Thyroid gland (tissue), 4 donors: ENCODE data around the gene CSNK1D. TPM values are rescaled to one million over a fixed set of nuclear protein-coding genes. Genes with fewer than 3 reads are reported as not detected.
"Not testable (repeated sequence)": the region's sequence is repeated elsewhere in the genome, so short reads cannot be mapped to it uniquely, and the experiment has no call there.

Experiments used
- DNase-seq, 2 donors: peaks; one replicate each; pipeline ENCODE4 v3.0.0-alpha.2; 2019
- H3K27ac ChIP-seq, 3 donors: fragments of 200-600 bp; sonication (generic); 1 replicate in 2 of 3; 2 replicates in 1 of 3; pipeline ENCODE4 v1.5.1; 2016 to 2019; ENCODE audit warnings: mild to moderate bottlenecking in 1 of 3, moderate library complexity in 1 of 3
- H3K27me3 ChIP-seq: fragments of 200-600 bp; sonication (generic); one replicate; pipeline ENCODE4 v1.5.1; 2019
- H3K36me3 ChIP-seq, 2 donors: fragments of 200-600 bp; sonication (generic); one replicate each; pipeline ENCODE4 v1.5.1; 2016 to 2019
- H3K4me1 ChIP-seq, 2 donors: fragments of 200-600 bp; sonication (generic); one replicate each; pipeline ENCODE4 v1.5.1; 2017 to 2019
- H3K4me3 ChIP-seq, 3 donors: fragments of 200-600 bp; sonication (generic); replicated peaks in 1 of 3; 1 replicate in 2 of 3; 2 replicates in 1 of 3; pipeline ENCODE4 v1.5.1; 2016; ENCODE audit warnings: mild to moderate bottlenecking in 1 of 3
- H3K9me3 ChIP-seq: fragments of 200-600 bp; sonication (generic); one replicate; pipeline ENCODE4 v1.5.1; 2017
- CTCF ChIP-seq, 6 experiments: fragments of 200-600 bp in 3 of 6; fragments of 450-650 bp in 3 of 6; sonication (generic) in 3 of 6; IDR thresholded peaks; one replicate each; pipeline ENCODE4 v1.5.1; 2016 to 2019; ENCODE audit warnings: antibody characterized with exemption in 6 of 6, mild to moderate bottlenecking in 2 of 6, inconsistent platforms in 1 of 6, moderate library complexity in 1 of 6
- POLR2A ChIP-seq, 2 donors: fragments of 450-650 bp; IDR thresholded peaks; one replicate each; pipeline ENCODE4 v1.6.1; 2017; ENCODE audit warnings: antibody characterized with exemption in 2 of 2, mild to moderate bottlenecking in 2 of 2, moderate library complexity in 1 of 2
- WGBS, 2 donors: methylation state at CpG; one replicate each; pipeline ENCODE4 v1.1.5; 2017; 5-methylcytosine and 5-hydroxymethylcytosine counted together
- intact Hi-C: fragments of 100-400 bp; cut with DNase I; formaldehyde crosslinking; loops from one replicate; pipeline ENCODE4 v1.15.1; 2023
- total RNA-seq, 4 donors: library from RNA; depleted of rRNA; stranded (reverse); fragments of >200 nt; gene quantifications; one replicate each; pipeline ENCODE4 v1.2.3, GENCODE V29; 2016

Gene CSNK1D
- total RNA-seq, 4 donors from 2014 or later = 47.3 to 91.2 (median 88.7) TPM

- H3K4me3 ChIP-seq = no peak overlapping the region
- TF ChIP-seq CTCF (IDR thresholded peaks at IDR 0.05) (no peak), POLR2A (IDR thresholded peaks at IDR 0.05) (no peak)
- H3K4me1 ChIP-seq = peaks cover 48 to 76% of the 10 kb centered on the region in 2 donors
- H3K27me3 ChIP-seq = no peaks in the 10 kb centered on the region
- WGBS, 2 donors = 39 to 48% methylated on average over 11 to 21 of the region's 21 CpGs
- intact Hi-C loops = no loop called here
- H3K9me3 ChIP-seq = no peaks in the 10 kb centered on the region
- peak overlapping the region; percentile 82 to 87 (median 87) for H3K27ac ChIP-seq
- peak; percentile 90 to 97 for DNase-seq
- peaks cover 39 to 42% of the 10 kb centered on the region in 2 donors for H3K36me3 ChIP-seq
Measured at GRCh38 chr17:82267575-82268379, 5.7 kb downstream of the CSNK1D start.

GRCh38 chr17:82266142-82266541 lies 7.4 kb downstream of the CSNK1D start:
- 95 to 96% methylated on average over 10 of the region's 10 CpGs for WGBS, 2 donors
- intact Hi-C loops = no loop called here
- Histone ChIP-seq H3K27ac (peak overlapping the region in 2 of 3 donors; percentile 82 to 87), H3K27me3 (no peaks in the 10 kb centered on the region), H3K4me3 (no peak overlapping the region), H3K4me1 (peaks cover 38 to 64% of the 10 kb centered on the region in 2 donors), H3K9me3 (no peaks in the 10 kb centered on the region), H3K36me3 (peaks cover 43 to 52% of the 10 kb centered on the region in 2 donors)
- DNase-seq = no peak
- TF ChIP-seq CTCF (IDR thresholded peaks at IDR 0.05) (no peak), POLR2A (IDR thresholded peaks at IDR 0.05) (no peak)

GRCh38 chr17:82263641-82264040 lies 9.9 kb downstream of the CSNK1D start:
- H3K27ac ChIP-seq = peak overlapping the region in 2 of 3 donors; percentile 6 to 10
- H3K9me3 ChIP-seq = no peaks in the 10 kb centered on the region
- intact Hi-C loops = no loop called here
- no peak overlapping the region for H3K4me3 ChIP-seq
- no peaks in the 10 kb centered on the region for H3K27me3 ChIP-seq
- TF ChIP-seq POLR2A (IDR thresholded peaks at IDR 0.05) (no peak), CTCF (IDR thresholded peaks at IDR 0.05) (no peak)
- peak in 1 of 2 donors; percentile 31 for DNase-seq
- peaks cover 28 to 39% of the 10 kb centered on the region in 2 donors for H3K4me1 ChIP-seq
- peaks cover 54 to 76% of the 10 kb centered on the region in 2 donors for H3K36me3 ChIP-seq
- WGBS, 2 donors = 71 to 81% methylated on average over 6 to 9 of the region's 9 CpGs

GRCh38 chr17:82262344-82262743 lies 11.2 kb downstream of the CSNK1D start:
- intact Hi-C loops = no loop called here
- Histone ChIP-seq H3K36me3 (peaks cover 54 to 81% of the 10 kb centered on the region in 2 donors), H3K27me3 (no peaks in the 10 kb centered on the region), H3K9me3 (no peaks in the 10 kb centered on the region), H3K27ac (no peak overlapping the region), H3K4me1 (peaks cover 15 to 27% of the 10 kb centered on the region in 2 donors), H3K4me3 (no peak overlapping the region)
- no peak for DNase-seq
- 82 to 83% methylated on average over 4 of the region's 4 CpGs for WGBS, 2 donors
- no peak for TF ChIP-seq CTCF (IDR thresholded peaks at IDR 0.05)
- TF ChIP-seq POLR2A (IDR thresholded peaks at IDR 0.05) = no peak

GRCh38 chr17:82259972-82260961 lies 13.2 kb downstream of the CSNK1D start:
- H3K27me3 ChIP-seq, DNase-seq, H3K9me3 ChIP-seq, intact Hi-C loops, H3K27ac ChIP-seq, H3K4me3 ChIP-seq: not testable (repeated sequence)
- 89 to 93% methylated on average over 8 of the region's 8 CpGs for WGBS, 2 donors
- peaks cover 4 to 12% of the 10 kb centered on the region in 2 donors for H3K4me1 ChIP-seq
- H3K36me3 ChIP-seq = peaks cover 52 to 74% of the 10 kb centered on the region in 2 donors
